H1 (cell line): ENCODE data around the gene TDRKH. TPM values are rescaled to one million over a fixed set of nuclear protein-coding genes. Genes with fewer than 3 reads are reported as not detected.

Source experiments
- CTCF ChIA-PET: fragments of 300-600 bp; sonication (Branson Sonifier 250); formaldehyde crosslinking; loops from one replicate; lab custom pipeline; 2021; ENCODE audit not compliant: partially characterized antibody; lab: Charles Lee
- POLR2A ChIA-PET: fragments of 300-600 bp; sonication (Branson Sonifier 250); formaldehyde crosslinking; loops from one replicate; lab custom pipeline; 2021; ENCODE audit warnings: inconsistent platforms; ENCODE audit not compliant: partially characterized antibody; lab: Charles Lee
- DNase-seq, 2 experiments: peaks; one replicate each; pipeline versions ENCODE4 v3.0.0 to v3.0.0-alpha.2; 2010 to 2022; ENCODE audit warnings: low spot score in 2 of 2, low read depth in 1 of 2, mixed read lengths in 1 of 2
- FAIRE-seq: peaks from 2 replicates; lab custom pipeline; 2011; peaks lifted over from hg19 to GRCh38; lab: Jason Lieb, UNC
- H2AFZ ChIP-seq: 2 replicates; pipeline ENCODE4 v1.8.1; 2012; ENCODE audit warnings: low read length, inconsistent platforms
- H2AK5ac ChIP-seq: 2 replicates; pipeline ENCODE4 v1.6.1; 2013; ENCODE audit warnings: low read depth, low read length
- H2BK120ac ChIP-seq: replicated peaks from 2 replicates; pipeline ENCODE3; 2013; ENCODE audit warnings: low read depth, low read length, inconsistent platforms
- H2BK12ac ChIP-seq: 2 replicates; pipeline ENCODE4 v1.6.1; 2013; ENCODE audit warnings: low read depth, low read length
- H2BK15ac ChIP-seq: 2 replicates; pipeline ENCODE4 v1.6.1; 2013; ENCODE audit warnings: low read length
- H2BK20ac ChIP-seq: 2 replicates; pipeline ENCODE4 v1.6.1; 2013; ENCODE audit warnings: low read length
- H2BK5ac ChIP-seq: 2 replicates; pipeline ENCODE4 v1.6.1; 2013; ENCODE audit warnings: low read depth, low read length
- H3K14ac ChIP-seq: 2 replicates; pipeline ENCODE4 v1.6.1; 2013; ENCODE audit warnings: inconsistent platforms; ENCODE audit not compliant: insufficient read length
- H3K18ac ChIP-seq: 2 replicates; pipeline ENCODE4 v1.6.1; 2013; ENCODE audit warnings: low read length; ENCODE audit errors: extremely low read depth
- H3K23ac ChIP-seq: 2 replicates; pipeline ENCODE4 v1.6.1; 2013; ENCODE audit warnings: inconsistent platforms; ENCODE audit not compliant: insufficient read length
- H3K23me2 ChIP-seq: 2 replicates; pipeline ENCODE4 v1.6.1; 2013; ENCODE audit warnings: low read depth, low read length
- H3K27ac ChIP-seq: 2 replicates; pipeline ENCODE4 v1.6.1; 2011; ENCODE audit warnings: low read depth, low read length, inconsistent platforms
- H3K27me3 ChIP-seq, 4 experiments: replicated peaks in 1 of 4; 1 replicate in 1 of 4; 2 replicates in 3 of 4; pipeline versions ENCODE4 v1.6.1 to v1.8.1; 2011 to 2013; ENCODE audit warnings: low read length in 3 of 4, mild to moderate bottlenecking in 3 of 4, inconsistent platforms in 2 of 4, mixed read lengths in 2 of 4, moderate library complexity in 1 of 4; ENCODE audit not compliant: control insufficient read depth in 3 of 4, insufficient read depth in 3 of 4; ENCODE audit errors: extremely low read depth in 1 of 4
- H3K36me3 ChIP-seq, 4 experiments: 2 replicates each; pipeline versions ENCODE4 v1.6.1 to v1.8.1; 2011 to 2013; ENCODE audit warnings: mild to moderate bottlenecking in 4 of 4, low read length in 3 of 4, moderate library complexity in 2 of 4, control low read depth in 1 of 4, inconsistent platforms in 1 of 4; ENCODE audit not compliant: insufficient read depth in 4 of 4, control insufficient read depth in 2 of 4
- H3K4ac ChIP-seq: replicated peaks from 2 replicates; pipeline ENCODE3; 2013; ENCODE audit warnings: low read length, low read depth, mixed read lengths, inconsistent platforms; ENCODE audit not compliant: insufficient read length
- H3K4me1 ChIP-seq, 4 experiments: replicated peaks in 1 of 4; 1 replicate in 1 of 4; 2 replicates in 3 of 4; pipeline versions ENCODE4 v1.6.1 to v1.8.1; 2011 to 2013; ENCODE audit warnings: low read length in 3 of 4, inconsistent platforms in 2 of 4, mixed read lengths in 1 of 4; ENCODE audit not compliant: insufficient read depth in 4 of 4, control insufficient read depth in 3 of 4
- H3K4me2 ChIP-seq, 2 experiments: 2 replicates each; pipeline versions ENCODE4 v1.6.1 to v1.8.1; 2011 to 2013; ENCODE audit warnings: low read depth in 2 of 2, low read length in 2 of 2, control low read depth in 1 of 2, inconsistent platforms in 1 of 2, mild to moderate bottlenecking in 1 of 2; ENCODE audit not compliant: insufficient read depth in 1 of 2
- H3K4me3 ChIP-seq, 4 experiments: fragments of 200-600, 300-600 bp in 1 of 4; sonication (generic), shearing (Covaris generic), sonication (Bioruptor Twin) in 1 of 4; 2 replicates each; pipeline versions ENCODE4 v1.5.1 to v1.8.1; 2011 to 2016; ENCODE audit warnings: low read length in 4 of 4, low read depth in 3 of 4, control low read depth in 2 of 4, inconsistent platforms in 2 of 4, mild to moderate bottlenecking in 2 of 4, mixed read lengths in 1 of 4, moderate library complexity in 1 of 4; ENCODE audit not compliant: insufficient read depth in 2 of 4; ENCODE audit errors: extremely low read depth in 1 of 4
- H3K56ac ChIP-seq: replicated peaks from 2 replicates; pipeline ENCODE3; 2013; ENCODE audit warnings: low read depth, mild to moderate bottlenecking, mixed read lengths, low read length, inconsistent platforms; ENCODE audit not compliant: insufficient read length
- H3K79me1 ChIP-seq: 2 replicates; pipeline ENCODE4 v1.6.1; 2013; ENCODE audit warnings: low read depth, low read length, control low read depth
- H3K79me2 ChIP-seq, 2 experiments: 2 replicates each; pipeline versions ENCODE4 v1.6.1 to v1.8.1; 2012 to 2013; ENCODE audit warnings: low read length in 2 of 2, mild to moderate bottlenecking in 2 of 2, inconsistent platforms in 1 of 2; ENCODE audit not compliant: insufficient read depth in 2 of 2, control insufficient read depth in 1 of 2
- H3K9ac ChIP-seq, 4 experiments: replicated peaks in 1 of 4; 1 replicate in 1 of 4; 2 replicates in 3 of 4; pipeline versions ENCODE4 v1.6.1 to v1.8.1; 2011 to 2013; ENCODE audit warnings: low read depth in 3 of 4, low read length in 3 of 4, control low read depth in 2 of 4, mild to moderate bottlenecking in 2 of 4, moderate library complexity in 2 of 4, inconsistent platforms in 1 of 4; ENCODE audit errors: extremely low read depth in 1 of 4
- H3K9me3 ChIP-seq, 2 experiments: 2 replicates each; pipeline versions ENCODE4 v1.6.1 to v1.8.1; 2012 to 2013; ENCODE audit warnings: mild to moderate bottlenecking in 2 of 2, moderate library complexity in 2 of 2, control low read depth in 1 of 2, inconsistent platforms in 1 of 2, low read depth in 1 of 2, low read length in 1 of 2, mixed read lengths in 1 of 2; ENCODE audit not compliant: insufficient read depth in 2 of 2
- H4K20me1 ChIP-seq, 2 experiments: replicated peaks in 1 of 2; 2 replicates each; pipeline versions ENCODE3 to v1.8.1; 2011 to 2013; ENCODE audit warnings: inconsistent platforms in 2 of 2, low read length in 2 of 2, mild to moderate bottlenecking in 1 of 2; ENCODE audit not compliant: insufficient read depth in 2 of 2, control insufficient read depth in 1 of 2
- H4K5ac ChIP-seq: 2 replicates; pipeline ENCODE4 v1.6.1; 2013; ENCODE audit warnings: low read length, low read depth, mixed read lengths, inconsistent platforms; ENCODE audit not compliant: insufficient read length
- H4K8ac ChIP-seq: 2 replicates; pipeline ENCODE4 v1.8.0; 2013; ENCODE audit warnings: mild to moderate bottlenecking, moderate library complexity, low read length, inconsistent platforms; ENCODE audit not compliant: insufficient read depth; ENCODE audit errors: extremely low read depth
- H4K91ac ChIP-seq: replicated peaks from 2 replicates; pipeline ENCODE3; 2013; ENCODE audit warnings: low read length, mixed read lengths, inconsistent platforms; ENCODE audit not compliant: insufficient read length
- ASH2L ChIP-seq: fragments of 200-600, 300-600 bp; sonication (generic); IDR thresholded peaks from one replicate; pipeline ENCODE4 v1.7.1; 2017; ENCODE audit warnings: low read length
- CBX8 ChIP-seq: fragments of 300-800, 300-1000 bp; sonication (generic); IDR thresholded peaks from 2 replicates; pipeline ENCODE4 v1.7.1; 2016; ENCODE audit warnings: low read depth, low read length, borderline replicate concordance
- FOSL1 ChIP-seq: IDR thresholded peaks from 2 replicates; pipeline ENCODE4 v1.6.1; 2011; ENCODE audit warnings: mild to moderate bottlenecking, low read depth, low read length, moderate library complexity; ENCODE audit not compliant: insufficient read depth
- GTF2F1 ChIP-seq: IDR thresholded peaks from 2 replicates; pipeline ENCODE4 v1.6.1; 2012; ENCODE audit warnings: low read depth, low read length, improper control_type of control experiment, borderline replicate concordance
- JUND ChIP-seq: IDR thresholded peaks from 2 replicates; pipeline ENCODE4 v1.6.1; 2011; ENCODE audit warnings: mild to moderate bottlenecking, improper control_type of control experiment, low read length
- KDM4A ChIP-seq: IDR thresholded peaks from one replicate; pipeline ENCODE4 v1.7.1; 2012; ENCODE audit warnings: low read depth, mild to moderate bottlenecking, moderate library complexity, low read length, inconsistent platforms; ENCODE audit not compliant: severe bottlenecking
- PHF8 ChIP-seq: fragments of 200-600 bp; sonication (generic); conservative IDR thresholded peaks from 2 replicates; pipeline ENCODE4 v1.7.1; 2012; ENCODE audit warnings: low read depth, mild to moderate bottlenecking, inconsistent platforms, low read length, moderate library complexity
- RAD21 ChIP-seq, 2 experiments: IDR thresholded peaks in 1 of 2; conservative IDR thresholded peaks in 1 of 2; 2 replicates each; pipeline ENCODE4 v1.6.1; 2011; ENCODE audit warnings: low read depth in 2 of 2, low read length in 2 of 2, improper control_type of control experiment in 1 of 2, inconsistent platforms in 1 of 2, mild to moderate bottlenecking in 1 of 2, moderate library complexity in 1 of 2
- SUZ12 ChIP-seq: fragments of 200-600 bp; sonication (generic); IDR thresholded peaks from 2 replicates; pipeline ENCODE4 v1.6.1; 2012; ENCODE audit warnings: mild to moderate bottlenecking, inconsistent platforms, low read length, moderate library complexity, mixed read lengths
- TAF7 ChIP-seq: optimal IDR thresholded peaks from 2 replicates; pipeline ENCODE3; 2011; ENCODE audit warnings: low read depth, mild to moderate bottlenecking, inconsistent platforms, low read length, moderate library complexity, borderline replicate concordance
- TCF12 ChIP-seq: IDR thresholded peaks from 2 replicates; pipeline ENCODE4 v1.6.1; 2011; ENCODE audit warnings: low read depth, mild to moderate bottlenecking, low read length
- WGBS, 2 experiments: shearing (Covaris generic) in 1 of 2; methylation state at CpG; one replicate each; pipeline versions ENCODE4 v1.1.6 to v1.1.7; 2013 to 2015; ENCODE audit warnings: low lambda C conversion rate in 2 of 2, mixed read lengths in 2 of 2, inconsistent platforms in 1 of 2, low coverage in 1 of 2, missing lambda C conversion rate in 1 of 2; ENCODE audit not compliant: insufficient replicate concordance in 2 of 2, insufficient coverage in 1 of 2, insufficient read length in 1 of 2; ENCODE audit errors: extremely low coverage in 1 of 2, missing lambda C conversion rate in 1 of 2; 5-methylcytosine and 5-hydroxymethylcytosine counted together
- polyA plus RNA-seq, 7 experiments: library from polyadenylated mRNA; depleted of rRNA in 3 of 7; stranded (reverse) in 5 of 7; unstranded in 2 of 7; fragments of >200 nt in 5 of 7; fragments of 200-250 nt in 2 of 7; gene quantifications; 1 replicate in 5 of 7; 2 replicates in 1 of 7; 4 replicates in 1 of 7; pipeline versions ENCODE4 v1.2.1 to v1.2.3, GENCODE V29; 2011 to 2013; ENCODE audit warnings: missing spikeins in 2 of 7, mixed read lengths in 2 of 7
- total RNA-seq: library from RNA; stranded (reverse); fragmentation: NEBNext Ultra II Directional; extraction: Animal tissue kit (Norgen Biotek cat#: 25700); gene quantifications from 2 replicates; pipeline ENCODE4 v1.2.1, GENCODE V29; 2021
- TF ChIP-seq, protein P1 (sequence below): IDR thresholded peaks from 2 replicates; pipeline ENCODE4 v1.6.1; 2011; ENCODE audit warnings: low read length, improper control_type of control experiment

TDRKH gene
- total and polyA plus RNA-seq, 2 of the 8 experiments (the other 6 are each of a cell fraction or from before 2014, with no cell fraction given), result 9.9 to 26.1 TPM

GRCh38 chr1:151763990-151764389, 26.3 kb downstream of the TDRKH start:
- 80% methylated on average over 10 of the region's 10 CpGs; no CpG with 5 or more reads in 1 of the 2 experiments for WGBS, 2 experiments
- POLR2A ChIA-PET, result interaction anchor here (1.1 to 2.3 kb wide), 7 partner anchors 10 to 225 kb away, joined by 3 to 12 read pairs (median 9); partner anchors contain the start of gene TDRKH
- TF ChIP-seq ASH2L, result no peak
- no peak for TF ChIP-seq TCF12
- TF ChIP-seq CBX8, result no peak
- no peak for TF ChIP-seq TAF7
- TF ChIP-seq PHF8, result no peak
- TF ChIP-seq, protein P1, sequence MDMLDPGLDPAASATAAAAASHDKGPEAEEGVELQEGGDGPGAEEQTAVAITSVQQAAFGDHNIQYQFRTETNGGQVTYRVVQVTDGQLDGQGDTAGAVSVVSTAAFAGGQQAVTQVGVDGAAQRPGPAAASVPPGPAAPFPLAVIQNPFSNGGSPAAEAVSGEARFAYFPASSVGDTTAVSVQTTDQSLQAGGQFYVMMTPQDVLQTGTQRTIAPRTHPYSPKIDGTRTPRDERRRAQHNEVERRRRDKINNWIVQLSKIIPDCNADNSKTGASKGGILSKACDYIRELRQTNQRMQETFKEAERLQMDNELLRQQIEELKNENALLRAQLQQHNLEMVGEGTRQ, result no peak
- no peak for TF ChIP-seq FOSL1
- TF ChIP-seq SUZ12, result no peak
- TF ChIP-seq JUND, result no peak
- TF ChIP-seq KDM4A, result no peak
- no peak for TF ChIP-seq GTF2F1
- TF ChIP-seq RAD21 (IDR thresholded peaks at IDR 0.05 in 1 of 2, conservative IDR thresholded peaks at IDR 0.05 in 1 of 2; ENCODE audit: low read depth in 2 of 2, low read length in 2 of 2), result no peak

More at GRCh38 chr1:151763990-151764389, 26.3 kb downstream of the TDRKH start:
- Histone ChIP-seq H3K9ac (peak overlapping the region; percentile 59 to 94 (median 92); a peak in 4 of 7 replicates), H3K27ac (peak overlapping the region; percentile 85; the same call in 1 of the 2 replicates), H3K79me2 (peaks cover 0 to 3% of the 10 kb centered on the region in 2 experiments; a peak in 1 of 4 replicates), H3K23ac (no peak overlapping the region), H3K9me3 (no peaks in the 10 kb centered on the region), H2BK5ac (no peak overlapping the region), H3K4me3 (peak overlapping the region; percentile 88 to 96 (median 92)), H3K79me1 (no peaks in the 10 kb centered on the region), H3K27me3 (no peaks in the 10 kb centered on the region), H4K20me1 (no peaks in the 10 kb centered on the region), H3K4me1 (0 out of 7 replicates have a peak, but pooled peaks cover 0 to 1% (median 0%) of the 10 kb centered on the region in 4 experiments), H4K8ac (no peak overlapping the region), H2BK15ac (no peak overlapping the region), H2AK5ac (no peak overlapping the region), H3K23me2 (peaks cover 4% of the 10 kb centered on the region; the same call in 1 of the 2 replicates), H3K18ac (no peak overlapping the region), H3K56ac (no peak overlapping the region), H2BK20ac (no peak overlapping the region), H4K91ac (no peak overlapping the region), H4K5ac (no peak overlapping the region), H3K4ac (no peak overlapping the region), H2BK12ac (no peak overlapping the region), H3K14ac (no peak overlapping the region), H3K36me3 (peaks cover 9 to 26% (median 23%) of the 10 kb centered on the region in 4 experiments; a peak in 7 of 8 replicates), H2BK120ac (no peak overlapping the region), H2AFZ (peak overlapping the region; percentile 98; the same call in 1 of the 2 replicates), H3K4me2 (peak overlapping the region; percentile 75 to 97)
- CTCF ChIA-PET, result interaction anchor here (1.1 to 1.7 kb wide), 6 partner anchors 12 to 170 kb away, joined by 3 to 5 read pairs (median 4); partner anchors contain the start of gene TDRKH
- FAIRE-seq, result no peak
- DNase-seq, result no peak
